GM12873 (cell line): ENCODE data around the gene IFT122.

Experiments used
- CTCF ChIP-seq: IDR thresholded peaks from 2 replicates; pipeline ENCODE4 v1.5.1; 2012; ENCODE audit warnings: low read depth, mild to moderate bottlenecking, moderate library complexity, low read length, control low read depth; ENCODE audit not compliant: insufficient read depth; ENCODE audit errors: missing control alignments

IFT122 gene

DNA sequence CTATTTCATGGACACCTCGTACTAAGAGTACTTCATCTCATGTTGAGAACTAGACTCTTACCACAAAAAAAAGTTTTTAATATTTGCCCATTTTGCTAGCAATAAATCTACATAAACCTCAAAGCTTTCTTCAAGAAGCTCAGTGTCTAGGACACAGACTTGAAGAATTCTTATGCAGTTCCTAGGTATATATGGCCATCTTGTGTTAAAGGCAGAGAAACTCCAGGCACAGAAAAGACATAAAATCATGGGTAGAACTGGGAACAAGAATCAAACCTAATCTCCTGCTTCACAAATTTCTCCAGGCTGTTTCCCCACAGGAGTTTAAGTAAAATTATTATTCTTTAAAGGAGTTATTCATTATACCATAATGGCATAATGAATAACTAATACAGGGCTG, 4.7 kb upstream of the IFT122 start:
- no peak for TF ChIP-seq CTCF

DNA sequence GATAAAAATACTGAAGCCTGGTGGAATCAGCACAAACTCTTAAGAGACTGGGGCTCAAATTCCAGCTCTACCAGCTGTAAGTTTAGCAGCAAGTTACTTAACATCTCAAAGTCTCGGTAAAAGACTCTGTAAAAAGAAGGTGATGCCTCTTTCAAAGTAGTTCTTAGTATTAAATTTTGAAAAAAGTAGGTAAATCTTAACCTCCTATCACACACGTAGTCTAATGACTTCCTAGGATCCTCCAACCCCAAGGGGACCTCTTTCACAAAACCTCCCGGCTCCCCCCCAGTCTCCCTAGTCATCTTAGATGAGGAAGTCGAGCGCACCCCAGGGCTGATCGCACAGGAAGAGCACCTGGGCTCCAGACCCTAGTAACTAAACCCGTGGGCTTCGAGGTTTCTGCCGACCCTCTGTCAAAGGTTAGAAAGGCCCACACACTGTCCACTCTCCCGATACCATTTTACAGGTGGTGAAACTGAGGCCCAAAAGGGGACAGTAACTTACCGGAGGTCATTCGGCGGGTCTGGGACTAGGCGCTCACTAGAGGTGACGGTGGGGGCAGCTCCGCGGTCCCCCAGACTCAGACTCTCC, 703 bp upstream of the IFT122 start:
- TF ChIP-seq CTCF = no peak

DNA sequence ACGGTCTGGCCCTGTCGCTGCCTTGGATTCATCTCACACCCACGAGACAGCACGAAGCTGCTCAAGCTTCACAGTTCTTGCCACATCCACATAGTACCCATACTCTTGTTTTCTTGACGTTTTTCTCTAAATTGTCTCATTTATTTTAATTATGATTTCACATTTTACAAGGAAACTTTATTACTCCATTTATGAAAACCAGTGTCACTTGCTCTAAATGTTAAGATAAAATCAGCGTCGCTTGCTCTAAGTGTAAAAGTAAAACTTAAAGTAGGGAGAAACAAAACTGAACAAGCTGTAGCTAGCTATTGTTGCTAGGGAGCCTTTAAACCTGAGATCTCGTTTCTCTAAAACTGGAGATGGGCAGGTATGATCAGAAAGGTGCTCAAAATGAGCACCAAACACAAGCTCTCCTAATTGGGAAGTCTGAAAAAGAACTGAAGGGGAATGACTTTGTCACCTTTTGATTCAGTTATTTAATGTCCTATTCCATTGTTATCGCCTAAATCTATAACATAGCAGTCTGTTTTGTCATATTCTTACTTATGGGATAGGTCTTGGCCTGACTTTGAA, 680 bp downstream of the IFT122 start:
- TF ChIP-seq CTCF = no peak

DNA sequence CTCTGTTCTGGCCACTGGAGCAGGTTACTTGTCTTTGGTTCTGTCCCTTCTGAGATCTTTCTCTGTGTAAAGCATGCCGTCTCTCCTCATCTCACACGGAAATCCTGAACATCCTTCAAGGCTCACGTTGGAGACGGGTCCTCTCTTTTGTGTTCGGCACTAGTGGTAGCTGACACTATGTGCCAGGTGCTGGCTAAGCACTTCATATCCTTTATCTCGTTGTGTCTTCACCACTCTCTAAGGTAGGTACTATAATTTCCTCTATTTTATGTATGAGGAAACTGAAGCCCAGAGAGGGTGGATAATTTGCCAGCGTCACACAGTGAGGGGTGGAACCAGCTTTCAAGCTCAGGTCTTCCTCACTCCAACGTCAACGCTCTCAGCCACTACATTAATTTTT, 1.2 kb downstream of the IFT122 start:
- TF ChIP-seq CTCF = no peak

- TF ChIP-seq CTCF = no peak
Observed at GRCh38 chr3:129441782-129442181, 1.8 kb downstream of the IFT122 start.

- no peak for TF ChIP-seq CTCF
Observed at GRCh38 chr3:129442486-129442885, 2.5 kb downstream of the IFT122 start.

- no peak for TF ChIP-seq CTCF
Observed at GRCh38 chr3:129442947-129443346, 2.9 kb downstream of the IFT122 start.
